Adrenal gland (tissue), 12 donors: ENCODE measurements around the gene GPC5. TPM values are rescaled to one million over a fixed set of nuclear protein-coding genes. Genes with fewer than 3 reads are reported as not detected.

Experiments
- DNase-seq, 7 donors: peaks; one replicate each; pipeline ENCODE4 v3.0.0-alpha.2; 2019 to 2020
- H3K27ac ChIP-seq, 5 donors: fragments of 200-600 bp; sonication (generic) in 4 of 5; 1 replicate in 3 of 5; 2 replicates in 2 of 5; pipeline versions ENCODE4 v1.5.1 to v1.8.0; 2016 to 2020; ENCODE audit warnings: mild to moderate bottlenecking in 1 of 5
- H3K27me3 ChIP-seq: fragments of 200-600 bp; 2 replicates; pipeline ENCODE4 v1.8.0; 2021
- H3K36me3 ChIP-seq, 2 donors: fragments of 200-600 bp; replicated peaks in 1 of 2; 1 replicate in 1 of 2; 2 replicates in 1 of 2; pipeline versions ENCODE4 v1.5.1 to v1.8.0; 2018 to 2022
- H3K4me1 ChIP-seq, 2 donors: fragments of 200-600 bp; replicated peaks in 1 of 2; 1 replicate in 1 of 2; 2 replicates in 1 of 2; pipeline versions ENCODE4 v1.5.1 to v1.8.0; 2018 to 2021
- H3K4me3 ChIP-seq, 4 donors: fragments of 200-600 bp; sonication (generic) in 3 of 4; one replicate each; pipeline ENCODE4 v1.5.1; 2016 to 2018
- H3K9me3 ChIP-seq, 3 donors: fragments of 200-600 bp; sonication (generic) in 1 of 3; replicated peaks in 1 of 3; 1 replicate in 2 of 3; 2 replicates in 1 of 3; pipeline versions ENCODE4 v1.5.1 to v1.8.0; 2016 to 2021
- CTCF ChIP-seq, 6 experiments: fragments of 450-650 bp in 4 of 6; fragments of 200-600 bp in 2 of 6; sonication (generic) in 1 of 6; IDR thresholded peaks; 1 replicate in 5 of 6; 2 replicates in 1 of 6; pipeline versions ENCODE4 v1.5.1 to v1.8.0; 2016 to 2021; ENCODE audit warnings: antibody characterized with exemption in 6 of 6, mild to moderate bottlenecking in 2 of 6, moderate library complexity in 1 of 6
- POLR2A ChIP-seq, 2 donors: fragments of 450-650 bp; IDR thresholded peaks; one replicate each; pipeline ENCODE4 v1.6.1; 2017; ENCODE audit warnings: antibody characterized with exemption in 2 of 2, mild to moderate bottlenecking in 2 of 2, moderate library complexity in 1 of 2
- WGBS, 4 donors: extraction: QIAGEN DNeasy Blood & Tissue Kit in 2 of 4; methylation state at CpG; one replicate each; pipeline versions ENCODE4 v1.1.5 to v1.1.7; 2013 to 2017; 5-methylcytosine and 5-hydroxymethylcytosine counted together
- intact Hi-C, 2 donors: fragments of 100-400 bp; cut with DNase I; formaldehyde crosslinking; loops; one replicate each; pipeline versions ENCODE4 v1.14.1 to v1.15.0; 2022 to 2023
- polyA plus RNA-seq, 3 donors: library from polyadenylated mRNA; stranded (reverse); fragments of 200-250 nt in 2 of 3; fragments of 350-450 nt in 1 of 3; fragmentation: Illumina TruSeq in 1 of 3; extraction: RNeasy Lipid Tissue Mini Kit (QIAGEN cat#74804) in 1 of 3; gene quantifications; one replicate each; pipeline ENCODE4 v1.2.3, GENCODE V29; 2013 to 2014
- total RNA-seq, 9 donors: library from RNA; depleted of rRNA in 4 of 9; stranded (reverse); fragments of >200 nt in 4 of 9; fragments of 120-200 nt in 1 of 9; fragmentation: NEBNext Ultra II Directional in 1 of 9; extraction: Animal tissue kit (Norgen Biotek cat#: 25700) in 1 of 9; gene quantifications; one replicate each; pipeline versions ENCODE4 v1.1.0 to v1.2.4, GENCODE V29; 2013 to 2023
- donor health status: healthy with polysubstance abuse.
- donor health status: Bipolar disorder and iron deficiency.
- donor health status: DM: yes; HTN: yes; CAD: no.
- donor health status: DM: no; HTN: no; CAD: no.
- donor health status: DM: no; HTN: no; CAD: no.
- donor health status: DM: yes; HTN: yes; CAD: no.

GPC5 gene
- total and polyA plus RNA-seq, 12 donors = 0.24 to 7.7 (median 2.1) TPM; not detected in 4

DNA sequence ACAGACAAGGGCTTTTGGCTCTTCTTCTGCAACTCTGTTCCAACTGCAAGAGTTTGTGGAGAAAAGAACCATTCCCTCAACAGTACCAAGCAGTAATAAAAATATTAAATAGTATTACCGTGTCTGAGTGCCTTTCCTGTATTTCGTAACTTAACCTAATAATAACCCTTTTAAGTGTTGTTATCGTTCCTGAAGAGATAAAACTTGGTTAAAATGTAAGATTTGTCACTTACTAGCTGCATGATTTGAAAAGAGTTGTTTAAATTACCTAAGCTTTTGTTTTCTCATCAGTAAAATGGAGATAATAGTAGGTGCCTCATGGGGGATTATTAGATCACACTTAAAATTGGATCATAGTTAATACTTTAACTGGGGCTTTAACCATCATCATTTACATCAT is 447.2 kb downstream of the GPC5 start:
- DNase-seq = no peak
- TF ChIP-seq POLR2A (IDR thresholded peaks at IDR 0.05) (no peak), CTCF (IDR thresholded peaks at IDR 0.05) (no peak)
- Histone ChIP-seq H3K4me3 (no peak overlapping the region), H3K27me3 (no peaks in the 10 kb centered on the region), H3K36me3 (no peaks in the 10 kb centered on the region), H3K27ac (no peak overlapping the region), H3K4me1 (no peaks in the 10 kb centered on the region), H3K9me3 (no peaks in the 10 kb centered on the region)
- WGBS, 4 donors = 45 to 60% (median 56%) methylated on average over 3 of the region's 3 CpGs
- intact Hi-C loops = no loop called here

DNA sequence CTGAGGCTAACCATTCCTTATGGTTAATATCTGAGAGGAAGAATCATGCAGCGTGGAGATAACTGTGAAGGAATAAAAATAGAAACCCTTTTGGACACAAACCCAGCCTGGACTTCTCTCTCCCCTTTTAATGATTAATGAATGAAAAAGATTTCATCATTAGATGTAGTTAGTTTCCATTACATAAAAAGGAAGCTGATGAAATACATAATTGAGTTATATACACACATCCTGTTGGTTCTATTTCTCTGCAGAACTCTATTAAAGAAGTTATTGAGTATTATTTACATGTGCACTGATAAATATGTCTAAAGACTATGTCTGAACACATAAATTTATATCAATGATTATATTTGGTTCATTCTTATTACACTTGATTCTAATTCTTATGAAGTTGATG is 465.3 kb downstream of the GPC5 start:
- WGBS, 4 donors = 53 to 63% (median 58%) methylated on average over 1 of the region's 1 CpG

DNA sequence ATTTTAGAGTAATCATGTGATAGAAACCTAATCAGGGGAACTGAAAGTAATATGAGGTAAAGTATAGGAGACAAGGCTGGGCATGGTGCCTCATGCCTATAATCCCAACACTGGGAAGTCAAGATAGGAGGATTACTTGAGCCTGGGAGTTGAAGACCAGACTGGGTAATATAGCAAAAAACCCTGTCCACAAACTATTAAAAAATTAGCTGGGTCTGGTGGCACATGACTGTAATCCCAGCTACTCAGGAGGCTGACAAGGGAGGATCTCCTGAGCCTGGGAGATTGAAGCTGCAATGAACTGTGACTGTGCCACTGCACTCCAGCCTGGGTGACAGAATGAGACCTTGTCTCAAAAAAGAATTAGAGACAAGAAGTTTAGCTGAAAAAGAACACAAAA is 469.9 kb downstream of the GPC5 start:
- H3K9me3 ChIP-seq = no peaks in the 10 kb centered on the region
- intact Hi-C loops = no loop called here
- no peaks in the 10 kb centered on the region for H3K4me1 ChIP-seq
- no peak overlapping the region for H3K27ac ChIP-seq
- no peak for DNase-seq
- H3K27me3 ChIP-seq = no peaks in the 10 kb centered on the region
- H3K36me3 ChIP-seq = no peaks in the 10 kb centered on the region
- no peak overlapping the region for H3K4me3 ChIP-seq
- TF ChIP-seq POLR2A (IDR thresholded peaks at IDR 0.05) = no peak
- TF ChIP-seq CTCF (IDR thresholded peaks at IDR 0.05) = no peak

More for the DNA sequence above, 465.3 kb downstream of the GPC5 start:
- H3K36me3 ChIP-seq = no peaks in the 10 kb centered on the region
- H3K4me1 ChIP-seq = no peaks in the 10 kb centered on the region
- no peak for TF ChIP-seq POLR2A (IDR thresholded peaks at IDR 0.05)
- TF ChIP-seq CTCF (IDR thresholded peaks at IDR 0.05) = no peak
- H3K27ac ChIP-seq = no peak overlapping the region
- H3K4me3 ChIP-seq = no peak overlapping the region
- intact Hi-C loops = no loop called here
- DNase-seq = no peak
- H3K9me3 ChIP-seq = no peaks in the 10 kb centered on the region
- no peaks in the 10 kb centered on the region for H3K27me3 ChIP-seq

DNA sequence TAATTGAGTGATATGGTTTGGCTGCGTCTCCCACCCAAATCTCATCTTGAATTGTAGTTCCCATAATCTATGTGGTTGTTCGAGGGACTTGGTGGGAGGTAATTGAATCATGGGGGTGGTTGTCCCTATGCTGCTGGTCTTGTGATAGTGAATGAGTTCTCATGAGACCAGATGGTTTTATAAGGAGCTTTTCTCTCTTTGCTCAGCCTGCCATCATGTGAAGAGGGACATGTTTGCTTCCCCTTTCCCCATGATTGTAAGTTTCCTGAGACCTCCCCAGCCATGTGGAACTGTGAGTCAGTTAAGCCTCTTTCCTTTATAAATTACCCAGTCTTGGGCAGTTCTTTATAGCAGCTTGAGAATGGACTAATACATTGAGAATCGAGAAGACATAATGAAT is 480.1 kb downstream of the GPC5 start:
- no peak overlapping the region for H3K4me3 ChIP-seq
- DNase-seq = no peak
- no peak overlapping the region for H3K27ac ChIP-seq
- H3K9me3 ChIP-seq = no peaks in the 10 kb centered on the region
- H3K27me3 ChIP-seq = no peaks in the 10 kb centered on the region
- H3K36me3 ChIP-seq = no peaks in the 10 kb centered on the region
- no peaks in the 10 kb centered on the region for H3K4me1 ChIP-seq
- intact Hi-C loops = no loop called here
- 77 to 86% (median 79%) methylated on average over 3 of the region's 3 CpGs for WGBS, 4 donors
- TF ChIP-seq CTCF (IDR thresholded peaks at IDR 0.05) (no peak), POLR2A (IDR thresholded peaks at IDR 0.05) (no peak)
